Esophagus muscularis mucosa (tissue), 3 donors: ENCODE measurements around the gene XXYLT1.

Source experiments
- CTCF ChIP-seq, 3 experiments: fragments of 200-600 bp in 2 of 3; fragments of 450-650 bp in 1 of 3; sonication (generic) in 2 of 3; IDR thresholded peaks; one replicate each; pipeline ENCODE4 v1.5.1; 2017 to 2019; ENCODE audit warnings: antibody characterized with exemption in 3 of 3, mild to moderate bottlenecking in 2 of 3, moderate library complexity in 1 of 3
- POLR2A ChIP-seq: fragments of 450-650 bp; IDR thresholded peaks from one replicate; pipeline ENCODE4 v1.6.1; 2017; ENCODE audit warnings: antibody characterized with exemption, moderate library complexity, mild to moderate bottlenecking, low read depth
- POLR2AphosphoS5 ChIP-seq, 2 donors: sonication (generic); formaldehyde crosslinking; IDR thresholded peaks; one replicate each; pipeline ENCODE4 v1.6.1; 2017; ENCODE audit warnings: antibody characterized with exemption in 2 of 2

- TF ChIP-seq CTCF (IDR thresholded peaks at IDR 0.05): no peak
- no peak for TF ChIP-seq POLR2A
- TF ChIP-seq POLR2AphosphoS5 (IDR thresholded peaks at IDR 0.05): no peak
These were observed 75.4 kb downstream of the XXYLT1 start for GRCh38 chr3:195195321-195196209.
